ENCODE results near the gene CLDND2.

DNA sequence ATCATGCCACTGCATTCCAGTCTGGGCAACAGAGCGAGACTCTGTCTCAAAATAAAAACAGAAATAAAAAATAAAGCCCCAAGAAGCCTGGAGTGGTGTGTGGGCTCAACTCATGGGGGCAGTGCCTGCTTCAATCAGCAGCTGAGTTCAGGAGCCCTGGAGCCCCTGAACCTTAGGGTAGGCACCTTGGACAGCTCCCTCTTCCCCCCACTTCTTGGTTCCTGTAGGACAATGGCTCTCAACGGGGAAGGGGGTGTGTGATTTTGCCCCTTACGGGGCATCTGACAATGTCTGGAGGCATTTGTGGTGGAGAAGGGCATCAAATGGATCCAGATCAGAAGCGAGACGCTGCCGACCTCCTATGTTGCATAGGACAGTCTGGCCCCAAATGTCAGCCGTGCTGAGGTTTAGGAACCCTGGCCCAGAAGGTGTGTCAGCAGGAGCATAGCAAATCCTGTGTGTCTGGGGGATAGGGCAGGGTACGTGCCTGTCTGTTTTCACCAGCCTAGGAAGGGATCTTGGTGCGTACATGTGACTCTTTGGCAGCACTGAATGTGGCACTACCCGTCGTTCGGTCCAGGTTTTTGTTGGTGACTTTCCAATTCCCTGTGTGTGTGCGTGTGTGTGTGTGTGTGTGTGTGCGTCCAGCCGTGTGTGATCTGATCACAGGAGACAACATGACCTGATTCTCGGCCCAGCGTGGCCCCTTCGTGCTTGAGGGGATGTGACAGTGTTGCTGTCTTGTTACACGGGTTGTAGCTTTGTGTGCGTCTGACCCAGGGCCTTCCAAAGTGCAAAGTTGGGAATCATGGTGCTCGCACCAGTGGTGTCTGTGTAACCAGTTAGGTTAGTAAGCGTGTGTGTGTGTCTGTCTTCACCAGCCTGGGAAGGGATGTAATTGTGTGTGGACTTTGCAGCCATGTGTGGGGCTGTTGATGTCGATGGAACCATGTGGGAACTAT is 49.8 kb downstream of the CLDND2 start:
- TF ChIP-seq, protein P1, sequence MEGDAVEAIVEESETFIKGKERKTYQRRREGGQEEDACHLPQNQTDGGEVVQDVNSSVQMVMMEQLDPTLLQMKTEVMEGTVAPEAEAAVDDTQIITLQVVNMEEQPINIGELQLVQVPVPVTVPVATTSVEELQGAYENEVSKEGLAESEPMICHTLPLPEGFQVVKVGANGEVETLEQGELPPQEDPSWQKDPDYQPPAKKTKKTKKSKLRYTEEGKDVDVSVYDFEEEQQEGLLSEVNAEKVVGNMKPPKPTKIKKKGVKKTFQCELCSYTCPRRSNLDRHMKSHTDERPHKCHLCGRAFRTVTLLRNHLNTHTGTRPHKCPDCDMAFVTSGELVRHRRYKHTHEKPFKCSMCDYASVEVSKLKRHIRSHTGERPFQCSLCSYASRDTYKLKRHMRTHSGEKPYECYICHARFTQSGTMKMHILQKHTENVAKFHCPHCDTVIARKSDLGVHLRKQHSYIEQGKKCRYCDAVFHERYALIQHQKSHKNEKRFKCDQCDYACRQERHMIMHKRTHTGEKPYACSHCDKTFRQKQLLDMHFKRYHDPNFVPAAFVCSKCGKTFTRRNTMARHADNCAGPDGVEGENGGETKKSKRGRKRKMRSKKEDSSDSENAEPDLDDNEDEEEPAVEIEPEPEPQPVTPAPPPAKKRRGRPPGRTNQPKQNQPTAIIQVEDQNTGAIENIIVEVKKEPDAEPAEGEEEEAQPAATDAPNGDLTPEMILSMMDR (IDR thresholded peaks at IDR 0.05; ENCODE audit: insufficient read depth, low read depth, low read length), result no peak
- no peak for TF ChIP-seq EZH2 (IDR thresholded peaks at IDR 0.05; ENCODE audit: insufficient read depth, low read length)

Data from astrocyte (in vitro differentiated cells and primary cell).